ENCODE data around the gene LCK. TPM values are rescaled to one million over a fixed set of nuclear protein-coding genes. Genes with fewer than 3 reads are reported as not detected.

LCK gene
- total and polyA plus RNA-seq, 2 experiments from 2014 or later, result 33.2 to 86.6 TPM

GRCh38 chr1:32330558-32331151 lies 79.6 kb downstream of the LCK start:
- no peak for TF ChIP-seq CTCF (conservative IDR thresholded peaks at IDR 0.05; ENCODE audit: low read depth in 2 of 2)
- no peaks in the 10 kb centered on the region for H3K27me3 ChIP-seq (ENCODE audit: insufficient read depth)
- peaks cover 40% of the 10 kb centered on the region for H4K20me1 ChIP-seq (replicated peaks; ENCODE audit: insufficient read depth)
- no peak for DNase-seq (ENCODE audit: low spot score)
- Mint-ChIP-seq H3K4me3 (no peak overlapping the region; the same call in 2 of the 3 replicates), H3K9me3 (peaks cover 5% of the 10 kb centered on the region; the same call in 2 of the 3 replicates), H3K27me3 (ENCODE audit: insufficient read depth, low read depth, poor library complexity) (peaks cover 36% of the 10 kb centered on the region), H3K27ac (no peak overlapping the region), H3K4me1 (peaks cover 32% of the 10 kb centered on the region), H3K36me3 (ENCODE audit: low read depth) (peaks cover 82% of the 10 kb centered on the region)
- peaks cover 18% of the 10 kb centered on the region for H3K79me2 ChIP-seq (replicated peaks; ENCODE audit: insufficient read depth)
- H3F3A ChIP-seq (replicated peaks; ENCODE audit: low read depth), result peaks cover 35% of the 10 kb centered on the region
- H3K4me3 ChIP-seq, result no peak overlapping the region
- no peak for ATAC-seq
- peaks cover 26% of the 10 kb centered on the region for H3K4me1 ChIP-seq (ENCODE audit: insufficient read depth)
- H3K9me2 ChIP-seq (ENCODE audit: insufficient read depth), result no peaks in the 10 kb centered on the region
- H3K4me2 ChIP-seq, result no peak overlapping the region
- peaks cover 9% of the 10 kb centered on the region for H3K36me3 ChIP-seq (ENCODE audit: insufficient read depth)
- H2AFZ ChIP-seq, result no peak overlapping the region
- no peak overlapping the region for H3K27ac ChIP-seq (ENCODE audit: low read depth)

DNA sequence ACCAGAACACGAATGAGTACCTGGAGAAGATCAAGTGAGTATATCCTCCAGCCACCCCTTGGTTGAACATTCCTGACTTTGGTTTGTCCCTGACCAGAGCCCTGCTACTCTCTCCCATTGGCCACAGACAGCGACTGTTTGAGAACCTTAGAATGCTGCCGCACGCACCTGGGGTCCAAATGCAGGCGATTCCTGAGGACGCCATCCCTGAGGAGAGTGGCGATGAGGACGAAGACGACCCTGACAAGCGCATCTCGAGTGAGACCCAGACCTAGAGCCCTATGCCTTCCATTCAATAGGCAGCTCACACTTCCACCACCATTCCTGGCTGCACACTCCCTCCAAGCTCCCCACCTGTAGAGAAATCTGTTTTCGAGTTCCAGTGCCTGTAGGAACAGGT lies 80.5 kb downstream of the LCK start:
- Mint-ChIP-seq H3K27ac (peak overlapping the region; percentile 80), H3K4me3 (peak overlapping the region; percentile 45; the same call in 1 of the 3 replicates), H3K27me3 (ENCODE audit: insufficient read depth, low read depth, poor library complexity) (peaks cover 37% of the 10 kb centered on the region), H3K9me3 (peaks cover 5% of the 10 kb centered on the region; the same call in 2 of the 3 replicates), H3K36me3 (ENCODE audit: low read depth) (peaks cover 79% of the 10 kb centered on the region), H3K4me1 (peaks cover 32% of the 10 kb centered on the region)
- Histone ChIP-seq H3K9me2 (ENCODE audit: insufficient read depth) (no peaks in the 10 kb centered on the region), H3K36me3 (ENCODE audit: insufficient read depth) (peaks cover 5% of the 10 kb centered on the region), H3F3A (replicated peaks; ENCODE audit: low read depth) (peaks cover 35% of the 10 kb centered on the region), H3K27me3 (ENCODE audit: insufficient read depth) (peaks cover under 1% of the 10 kb centered on the region; the same call in 1 of the 2 replicates), H3K4me1 (ENCODE audit: insufficient read depth) (peaks cover 27% of the 10 kb centered on the region), H4K20me1 (replicated peaks; ENCODE audit: insufficient read depth) (peaks cover 40% of the 10 kb centered on the region), H3K27ac (ENCODE audit: low read depth) (peak overlapping the region; percentile 90), H3K4me3 (no peak overlapping the region), H3K4me2 (no peak overlapping the region), H3K79me2 (replicated peaks; ENCODE audit: insufficient read depth) (peaks cover 18% of the 10 kb centered on the region), H2AFZ (no peak overlapping the region)
- DNase-seq (ENCODE audit: low spot score), result no peak
- no peak for ATAC-seq
- TF ChIP-seq STAT1 (IDR thresholded peaks at IDR 0.05; ENCODE audit: unreplicated experiment), result no peak
- TF ChIP-seq CTCF (conservative IDR thresholded peaks at IDR 0.05; ENCODE audit: low read depth in 2 of 2), result no peak
- no peak for TF ChIP-seq ZNF331 (CRISPR knock-in tag; IDR thresholded peaks at IDR 0.05; ENCODE audit: low read depth)
- no peak for TF ChIP-seq ZNF114 (CRISPR knock-in tag; IDR thresholded peaks at IDR 0.05)
- TF ChIP-seq JUNB (IDR thresholded peaks at IDR 0.05; ENCODE audit: unreplicated experiment), result no peak
- no peak for TF ChIP-seq EZH2phosphoT487 (IDR thresholded peaks at IDR 0.05; ENCODE audit: unreplicated experiment)

Data from GM23338 (cell line).